AG10803 (cell line): Measurements from ENCODE around the gene BCDIN3D.
"Not testable (repeated sequence)": the region's sequence is repeated elsewhere in the genome, so short reads cannot be mapped to it uniquely, and the experiment has no call there.

Experiments used
- DNase-seq: peaks from one replicate; pipeline ENCODE4 v3.0.0; 2010; ENCODE audit warnings: low read depth
- H3K4me3 ChIP-seq: 2 replicates; pipeline ENCODE4 v1.5.1; 2011; ENCODE audit warnings: mild to moderate bottlenecking, low read length, control low read depth
- TF ChIP-seq, protein P1 (sequence below): conservative IDR thresholded peaks from 2 replicates; pipeline ENCODE4 v1.5.1; 2011; ENCODE audit warnings: mild to moderate bottlenecking, low read length, control low read depth, inconsistent platforms

The BCDIN3D gene

DNA sequence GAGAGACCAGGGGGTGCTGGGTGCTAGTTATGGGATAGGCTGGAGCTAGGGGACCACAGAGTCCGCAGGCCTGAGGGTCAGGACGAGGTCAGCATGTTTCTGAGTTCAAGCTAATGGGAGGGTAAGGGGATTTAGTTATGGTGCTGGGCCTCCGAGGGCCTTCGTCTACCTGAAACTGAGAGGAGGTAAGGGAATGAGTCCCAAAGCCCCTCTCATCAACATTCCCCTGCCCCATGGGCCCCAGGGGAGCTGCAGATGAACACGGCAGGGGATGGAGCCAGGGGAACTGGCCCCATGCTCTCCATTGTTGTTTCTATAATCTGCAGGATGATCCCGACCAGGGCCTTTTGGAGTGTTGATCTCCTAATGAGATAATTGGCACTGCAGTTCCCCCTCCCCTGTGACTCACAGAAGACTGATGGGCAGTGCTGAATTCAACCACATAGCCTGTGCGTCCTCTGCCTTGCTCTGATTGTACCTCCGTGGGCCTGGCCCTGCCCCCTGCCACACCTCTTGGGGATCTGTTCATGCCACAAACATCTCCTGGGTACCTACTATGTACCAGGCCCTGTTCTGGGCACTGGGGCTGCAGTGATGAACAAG, 39.4 kb upstream of the BCDIN3D start:
- TF ChIP-seq, protein P1, sequence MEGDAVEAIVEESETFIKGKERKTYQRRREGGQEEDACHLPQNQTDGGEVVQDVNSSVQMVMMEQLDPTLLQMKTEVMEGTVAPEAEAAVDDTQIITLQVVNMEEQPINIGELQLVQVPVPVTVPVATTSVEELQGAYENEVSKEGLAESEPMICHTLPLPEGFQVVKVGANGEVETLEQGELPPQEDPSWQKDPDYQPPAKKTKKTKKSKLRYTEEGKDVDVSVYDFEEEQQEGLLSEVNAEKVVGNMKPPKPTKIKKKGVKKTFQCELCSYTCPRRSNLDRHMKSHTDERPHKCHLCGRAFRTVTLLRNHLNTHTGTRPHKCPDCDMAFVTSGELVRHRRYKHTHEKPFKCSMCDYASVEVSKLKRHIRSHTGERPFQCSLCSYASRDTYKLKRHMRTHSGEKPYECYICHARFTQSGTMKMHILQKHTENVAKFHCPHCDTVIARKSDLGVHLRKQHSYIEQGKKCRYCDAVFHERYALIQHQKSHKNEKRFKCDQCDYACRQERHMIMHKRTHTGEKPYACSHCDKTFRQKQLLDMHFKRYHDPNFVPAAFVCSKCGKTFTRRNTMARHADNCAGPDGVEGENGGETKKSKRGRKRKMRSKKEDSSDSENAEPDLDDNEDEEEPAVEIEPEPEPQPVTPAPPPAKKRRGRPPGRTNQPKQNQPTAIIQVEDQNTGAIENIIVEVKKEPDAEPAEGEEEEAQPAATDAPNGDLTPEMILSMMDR: no peak
- no peak overlapping the region for H3K4me3 ChIP-seq
- no peak for DNase-seq

DNA sequence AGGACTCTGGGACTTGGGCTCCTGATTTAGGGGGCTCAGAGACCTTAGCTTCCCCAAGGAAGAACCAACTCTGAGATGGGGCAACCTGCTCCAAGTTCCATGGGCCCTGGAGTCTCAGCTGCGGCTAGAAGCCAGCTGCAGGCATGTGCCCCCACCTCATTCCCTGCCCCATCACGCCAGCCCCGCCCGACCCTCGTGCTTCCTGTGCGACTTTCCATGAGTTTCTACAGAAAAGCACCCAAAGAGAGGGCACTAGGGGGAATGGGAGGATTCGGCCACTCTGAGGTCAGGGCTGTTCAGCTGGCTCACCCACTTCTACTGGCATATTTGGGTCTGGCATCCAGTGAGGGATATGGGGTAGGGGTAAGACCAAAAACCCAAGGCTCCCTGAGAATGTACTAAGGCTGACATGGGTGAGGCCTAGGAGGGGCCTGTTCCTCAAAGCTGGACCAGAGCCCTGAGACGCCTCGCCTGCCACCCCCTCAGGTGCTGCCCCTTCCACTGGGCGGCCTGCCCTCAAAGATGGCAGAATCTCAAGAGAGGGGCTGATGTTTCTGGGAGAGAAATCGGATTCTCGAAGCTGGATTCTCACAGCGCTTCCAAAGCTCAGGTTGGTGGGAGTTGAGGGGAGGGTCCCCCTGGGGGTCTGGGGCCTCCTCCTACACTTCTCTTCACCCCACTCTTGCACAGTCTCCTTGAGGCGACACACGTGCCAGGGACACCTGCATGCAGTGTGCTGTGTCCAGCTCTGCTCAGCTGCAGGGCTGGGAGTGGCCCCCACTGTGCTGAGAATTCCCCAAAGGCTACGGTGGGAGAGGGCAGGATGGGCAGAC, 38.7 kb upstream of the BCDIN3D start:
- DNase-seq: no peak
- H3K4me3 ChIP-seq: no peak overlapping the region
- TF ChIP-seq, protein P1: no peak

DNA sequence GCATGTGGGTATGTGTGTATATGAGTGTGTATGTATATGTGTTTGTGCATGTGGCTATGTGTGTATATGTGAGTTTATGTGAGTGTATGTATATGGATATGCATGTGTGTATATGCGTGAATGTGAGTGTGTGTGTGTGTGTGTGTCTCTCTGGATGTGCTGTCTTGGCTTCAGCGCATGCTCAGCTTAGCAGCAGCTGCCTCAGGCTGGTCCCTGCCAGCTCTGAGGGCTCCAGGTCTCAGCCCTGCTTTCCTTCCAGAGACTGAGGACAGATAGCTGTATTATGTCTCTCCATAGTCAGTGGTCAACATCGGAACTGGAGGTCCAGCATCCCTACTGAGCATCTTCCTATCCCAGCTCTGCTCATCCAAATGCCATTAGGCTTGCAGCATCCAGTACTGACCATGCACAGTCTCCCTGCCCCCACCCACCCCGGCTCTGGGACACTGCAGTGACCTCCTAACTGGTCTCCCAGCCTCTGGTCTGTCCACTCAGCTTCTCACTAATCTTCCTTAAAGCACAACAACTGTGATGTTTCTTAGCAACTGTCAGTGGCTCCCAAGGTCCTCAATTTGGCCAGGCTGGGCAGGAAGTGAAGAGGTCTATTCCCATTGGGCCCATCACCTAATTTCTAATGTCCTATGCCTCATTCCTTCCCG, 38.0 kb upstream of the BCDIN3D start:
- TF ChIP-seq, protein P1: no peak
- no peak for DNase-seq
- H3K4me3 ChIP-seq: no peak overlapping the region

DNA sequence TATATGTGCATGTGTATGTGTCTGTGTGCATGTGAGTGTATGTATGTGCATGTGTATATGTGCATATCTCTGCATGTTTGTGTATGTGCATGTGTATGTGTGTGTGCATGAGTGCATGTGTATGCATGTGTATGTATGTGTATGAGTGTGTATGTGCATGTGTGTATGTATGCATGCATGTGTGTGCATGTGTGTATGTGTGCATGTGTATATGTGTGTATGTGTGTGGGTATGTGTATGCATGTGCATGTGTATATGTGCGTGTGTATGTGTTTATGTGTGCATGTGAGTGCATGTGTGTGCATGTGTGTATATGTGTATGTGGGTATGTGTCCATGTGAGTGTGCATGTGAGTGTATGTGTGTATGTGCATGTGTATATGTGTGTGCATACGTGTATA, 36.2 kb upstream of the BCDIN3D start:
- not testable (repeated sequence) for H3K4me3 ChIP-seq, DNase-seq

DNA sequence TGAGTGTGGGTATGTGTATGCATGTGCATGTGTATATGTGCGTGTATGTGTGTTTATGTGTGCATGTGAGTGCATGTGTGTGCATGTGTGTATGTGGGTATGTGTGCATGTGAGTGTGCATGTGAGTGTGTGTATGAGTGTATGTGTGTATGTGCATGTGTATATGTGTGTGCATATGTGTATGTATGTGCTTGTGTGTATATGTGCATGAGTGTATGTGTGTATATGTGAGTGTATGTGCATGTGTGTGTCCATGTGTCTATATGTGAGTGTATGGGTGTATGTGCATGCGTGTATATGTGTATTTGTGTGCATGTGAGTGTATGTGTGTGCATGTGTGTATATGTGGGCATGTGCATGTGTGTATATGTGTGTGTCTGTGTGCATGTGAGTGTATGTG, 35.1 kb upstream of the BCDIN3D start:
- no peak overlapping the region for H3K4me3 ChIP-seq
- TF ChIP-seq, protein P1: no peak
- DNase-seq: no peak

DNA sequence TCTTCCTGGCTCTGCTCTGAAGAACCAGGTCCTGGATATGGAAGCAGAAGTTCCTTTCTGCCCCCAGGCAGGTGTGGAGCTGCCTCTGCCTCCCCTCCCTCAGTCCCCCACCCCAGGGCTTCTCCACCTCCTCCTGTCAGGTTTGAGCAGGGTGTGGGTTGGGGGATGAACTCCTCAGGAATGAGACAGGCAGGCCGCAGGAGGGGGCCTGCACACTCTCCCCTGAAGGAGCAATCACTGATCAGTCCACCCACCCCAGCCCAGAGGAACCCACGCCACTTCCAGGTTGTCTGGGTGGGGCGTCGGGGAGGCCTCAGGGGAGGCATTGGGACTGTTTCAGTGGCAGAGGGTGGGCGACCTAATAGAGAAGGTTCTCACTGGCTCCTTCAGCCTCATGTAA, 34.2 kb upstream of the BCDIN3D start:
- TF ChIP-seq, protein P1: no peak
- DNase-seq: no peak
- H3K4me3 ChIP-seq: no peak overlapping the region

DNA sequence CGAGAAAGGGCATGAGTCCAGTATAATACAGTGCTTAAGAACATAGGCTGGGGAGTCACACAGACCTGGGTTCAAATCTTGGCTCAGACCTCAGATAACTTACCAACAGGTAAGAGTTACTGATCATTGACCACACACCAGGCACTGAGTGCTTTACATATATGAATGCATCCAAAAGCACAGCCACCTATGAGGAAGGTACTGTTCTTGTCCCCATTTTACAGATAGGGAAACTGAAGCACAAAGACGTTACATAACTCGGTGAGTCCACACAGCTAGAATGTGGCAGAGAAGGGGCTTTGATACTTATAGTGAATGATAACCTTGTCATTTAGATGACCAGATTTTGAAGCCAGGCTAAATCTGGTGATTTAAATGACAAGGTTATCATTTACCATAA, 33.2 kb upstream of the BCDIN3D start:
- H3K4me3 ChIP-seq: no peak overlapping the region
- no peak for DNase-seq
- TF ChIP-seq, protein P1: no peak
